Stimulated activated CD8-positive, alpha-beta memory T cell treated with anti-CD3 and anti-CD28 coated beads, Interleukin-12 subunit alpha, Interleukin-12 subunit beta, amount 100 ng/mL, for 24 hours (primary cell): ENCODE data around the gene TLCD5.

Source experiments
- DNase-seq: peaks from one replicate; pipeline ENCODE4 v3.0.0-alpha.2; 2020; ENCODE audit errors: extremely low read depth

The TLCD5 gene

GRCh38 chr11:120337355-120338106, 12.4 kb downstream of the TLCD5 start:
- no peak for DNase-seq

GRCh38 chr11:120338107-120338933, 13.2 kb downstream of the TLCD5 start:
- no peak for DNase-seq

- no peak for DNase-seq
Measured at GRCh38 chr11:120339394-120339890, 14.3 kb downstream of the TLCD5 start.

GRCh38 chr11:120340529-120340928, 15.4 kb downstream of the TLCD5 start:
- DNase-seq: no peak

GRCh38 chr11:120342226-120342625, 17.1 kb downstream of the TLCD5 start:
- no peak for DNase-seq

GRCh38 chr11:120342678-120343077, 17.6 kb downstream of the TLCD5 start:
- DNase-seq: no peak

GRCh38 chr11:120343429-120343828, 18.3 kb downstream of the TLCD5 start:
- no peak for DNase-seq

GRCh38 chr11:120344302-120345004, 19.4 kb downstream of the TLCD5 start:
- no peak for DNase-seq

GRCh38 chr11:120346233-120346632, 21.1 kb downstream of the TLCD5 start:
- DNase-seq: no peak

GRCh38 chr11:120350637-120351036, 25.5 kb downstream of the TLCD5 start:
- no peak for DNase-seq

- no peak for DNase-seq
Measured at GRCh38 chr11:120352405-120352804, 27.3 kb downstream of the TLCD5 start.

- DNase-seq: no peak
Measured at GRCh38 chr11:120354068-120354467, 29.0 kb downstream of the TLCD5 start.

- no peak for DNase-seq
Measured at GRCh38 chr11:120354779-120355178, 29.7 kb downstream of the TLCD5 start.

GRCh38 chr11:120357620-120358019, 32.5 kb downstream of the TLCD5 start:
- no peak for DNase-seq

GRCh38 chr11:120358729-120359128, 33.6 kb downstream of the TLCD5 start:
- DNase-seq: no peak

- DNase-seq: no peak
Measured at GRCh38 chr11:120363436-120363835, 38.3 kb downstream of the TLCD5 start.

GRCh38 chr11:120365512-120365911, 40.4 kb downstream of the TLCD5 start:
- DNase-seq: no peak

- DNase-seq: no peak
Measured at GRCh38 chr11:120372296-120372695, 47.2 kb downstream of the TLCD5 start.

- no peak for DNase-seq
Measured at GRCh38 chr11:120375076-120375475, 50.0 kb downstream of the TLCD5 start.

- DNase-seq: no peak
Measured at GRCh38 chr11:120376547-120377182, 51.6 kb downstream of the TLCD5 start.

- DNase-seq: no peak
Measured at GRCh38 chr11:120378474-120378873, 53.4 kb downstream of the TLCD5 start.

- no peak for DNase-seq
Measured at GRCh38 chr11:120381401-120381800, 56.3 kb downstream of the TLCD5 start.
